ENCODE results near the gene FLCN.
"Not testable (repeated sequence)": the region's sequence is repeated elsewhere in the genome, so short reads cannot be mapped to it uniquely, and the experiment has no call there.

The FLCN gene

GRCh38 chr17:17279316-17279715 lies 42.3 kb upstream of the FLCN start:
- no peak overlapping the region for H3K23ac ChIP-seq (ENCODE audit: low read length in 2 of 2)
- peaks cover 4% of the 10 kb centered on the region for H3K4me1 ChIP-seq (ENCODE audit: control insufficient read depth, insufficient read depth, low read depth, low read length)
- no peak overlapping the region for H3K18ac ChIP-seq (ENCODE audit: low read depth in 1 of 2, low read length in 2 of 2)
- no peak overlapping the region for H3K14ac ChIP-seq (ENCODE audit: low read length in 2 of 2)
- H3K27ac ChIP-seq (ENCODE audit: low read length, poor library complexity, severe bottlenecking), result no peak overlapping the region
- H4K8ac ChIP-seq (ENCODE audit: low read length), result no peak overlapping the region
- peak overlapping the region in 1 of 2 experiments; percentile 88 for H3K4me3 ChIP-seq (ENCODE audit: insufficient read depth in 1 of 2, low read depth in 1 of 2, low read length in 2 of 2)
- WGBS, result 97% methylated on average over 3 of the region's 4 CpGs
- H2BK120ac ChIP-seq (ENCODE audit: low read depth, low read length), result no peak overlapping the region
- peak overlapping the region; percentile 98 for H3K9ac ChIP-seq (ENCODE audit: low read length)
- no peaks in the 10 kb centered on the region for H3K9me3 ChIP-seq (ENCODE audit: control insufficient read depth, low read length)
- H3K79me1 ChIP-seq (replicated peaks; ENCODE audit: low read length, poor library complexity, severe bottlenecking), result peaks cover 9% of the 10 kb centered on the region
- no peak overlapping the region for H3K4ac ChIP-seq (ENCODE audit: low read depth in 1 of 2, low read length in 2 of 2)
- H3K36me3 ChIP-seq (ENCODE audit: control insufficient read depth in 1 of 2, insufficient read depth in 2 of 2, low read depth in 1 of 2, low read length in 2 of 2), result peaks cover 10 to 12% of the 10 kb centered on the region in 2 experiments
- no peak overlapping the region for H2BK12ac ChIP-seq (ENCODE audit: low read length in 2 of 2)
- no peak overlapping the region for H3K4me2 ChIP-seq (ENCODE audit: low read length, poor library complexity, severe bottlenecking)
- DNase-seq, result no peak
- H2BK5ac ChIP-seq (ENCODE audit: low read depth, low read length, poor library complexity, severe bottlenecking), result no peak overlapping the region
- no peak overlapping the region for H2AFZ ChIP-seq (ENCODE audit: low read depth, low read length)
- H4K91ac ChIP-seq (ENCODE audit: low read length), result no peak overlapping the region
- H3K27me3 ChIP-seq (ENCODE audit: control insufficient read depth in 1 of 2, insufficient read depth in 1 of 2, low read length in 2 of 2), result no peaks in the 10 kb centered on the region
- H2BK15ac ChIP-seq (ENCODE audit: low read depth, poor library complexity, severe bottlenecking), result no peak overlapping the region
- no peak overlapping the region for H2AK5ac ChIP-seq (ENCODE audit: low read length, severe bottlenecking)

GRCh38 chr17:17277431-17277830 lies 40.5 kb upstream of the FLCN start:
- H3K14ac ChIP-seq (ENCODE audit: low read length in 2 of 2); H3K27me3 ChIP-seq (ENCODE audit: control insufficient read depth in 1 of 2, insufficient read depth in 1 of 2, low read length in 2 of 2); H3K4me2 ChIP-seq (ENCODE audit: low read length, poor library complexity, severe bottlenecking); H2AK5ac ChIP-seq (ENCODE audit: low read length, severe bottlenecking); H2BK120ac ChIP-seq (ENCODE audit: low read depth, low read length); H3K23ac ChIP-seq (ENCODE audit: low read length in 2 of 2); H2BK15ac ChIP-seq (ENCODE audit: low read depth, poor library complexity, severe bottlenecking); DNase-seq; H2BK12ac ChIP-seq (ENCODE audit: low read length in 2 of 2); H3K27ac ChIP-seq (ENCODE audit: low read length, poor library complexity, severe bottlenecking); H3K9ac ChIP-seq (ENCODE audit: low read length); H2AFZ ChIP-seq (ENCODE audit: low read depth, low read length); H3K4me3 ChIP-seq (ENCODE audit: insufficient read depth in 1 of 2, low read depth in 1 of 2, low read length in 2 of 2); H3K9me3 ChIP-seq (ENCODE audit: control insufficient read depth, low read length); H2BK5ac ChIP-seq (ENCODE audit: low read depth, low read length, poor library complexity, severe bottlenecking); H3K4ac ChIP-seq (ENCODE audit: low read depth in 1 of 2, low read length in 2 of 2); H4K91ac ChIP-seq (ENCODE audit: low read length); H4K8ac ChIP-seq (ENCODE audit: low read length); H3K18ac ChIP-seq (ENCODE audit: low read depth in 1 of 2, low read length in 2 of 2); H3K4me1 ChIP-seq (ENCODE audit: control insufficient read depth, insufficient read depth, low read depth, low read length): not testable (repeated sequence)
- peaks cover 22% of the 10 kb centered on the region for H3K79me1 ChIP-seq (replicated peaks; ENCODE audit: low read length, poor library complexity, severe bottlenecking)
- WGBS, result 95% methylated on average over 5 of the region's 5 CpGs
- peaks cover 20 to 28% of the 10 kb centered on the region in 2 experiments for H3K36me3 ChIP-seq (ENCODE audit: control insufficient read depth in 1 of 2, insufficient read depth in 2 of 2, low read depth in 1 of 2, low read length in 2 of 2)

GRCh38 chr17:17275971-17276370 lies 39.0 kb upstream of the FLCN start:
- Histone ChIP-seq H2AFZ (ENCODE audit: low read depth, low read length) (no peak overlapping the region), H3K9me3 (ENCODE audit: control insufficient read depth, low read length) (no peaks in the 10 kb centered on the region), H3K4ac (ENCODE audit: low read depth in 1 of 2, low read length in 2 of 2) (no peak overlapping the region), H4K91ac (ENCODE audit: low read length) (no peak overlapping the region), H3K14ac (ENCODE audit: low read length in 2 of 2) (no peak overlapping the region), H3K4me3 (ENCODE audit: insufficient read depth in 1 of 2, low read depth in 1 of 2, low read length in 2 of 2) (no peak overlapping the region), H3K27me3 (ENCODE audit: control insufficient read depth in 1 of 2, insufficient read depth in 1 of 2, low read length in 2 of 2) (no peaks in the 10 kb centered on the region), H2BK12ac (ENCODE audit: low read length in 2 of 2) (no peak overlapping the region), H3K18ac (ENCODE audit: low read depth in 1 of 2, low read length in 2 of 2) (no peak overlapping the region), H2BK120ac (ENCODE audit: low read depth, low read length) (no peak overlapping the region), H3K9ac (ENCODE audit: low read length) (no peak overlapping the region), H4K8ac (ENCODE audit: low read length) (no peak overlapping the region), H2BK5ac (ENCODE audit: low read depth, low read length, poor library complexity, severe bottlenecking) (no peak overlapping the region), H2BK15ac (ENCODE audit: low read depth, poor library complexity, severe bottlenecking) (no peak overlapping the region), H3K23ac (ENCODE audit: low read length in 2 of 2) (no peak overlapping the region), H3K4me1 (ENCODE audit: control insufficient read depth, insufficient read depth, low read depth, low read length) (peaks cover 4% of the 10 kb centered on the region), H3K36me3 (ENCODE audit: control insufficient read depth in 1 of 2, insufficient read depth in 2 of 2, low read depth in 1 of 2, low read length in 2 of 2) (peaks cover 26 to 37% of the 10 kb centered on the region in 2 experiments), H3K27ac (ENCODE audit: low read length, poor library complexity, severe bottlenecking) (no peak overlapping the region), H3K79me1 (replicated peaks; ENCODE audit: low read length, poor library complexity, severe bottlenecking) (peaks cover 26% of the 10 kb centered on the region), H2AK5ac (ENCODE audit: low read length, severe bottlenecking) (no peak overlapping the region), H3K4me2 (ENCODE audit: low read length, poor library complexity, severe bottlenecking) (no peak overlapping the region)
- DNase-seq, result no peak
- WGBS, result 96% methylated on average over 6 of the region's 6 CpGs

GRCh38 chr17:17269926-17270773 lies 33.2 kb upstream of the FLCN start:
- 90% methylated on average over 7 of the region's 9 CpGs for WGBS

More at GRCh38 chr17:17269926-17270773, 33.2 kb upstream of the FLCN start:
- Histone ChIP-seq H3K9ac (ENCODE audit: low read length) (no peak overlapping the region), H3K9me3 (ENCODE audit: control insufficient read depth, low read length) (no peaks in the 10 kb centered on the region), H4K8ac (ENCODE audit: low read length) (no peak overlapping the region), H3K4me3 (ENCODE audit: insufficient read depth in 1 of 2, low read depth in 1 of 2, low read length in 2 of 2) (no peak overlapping the region), H3K36me3 (ENCODE audit: control insufficient read depth in 1 of 2, insufficient read depth in 2 of 2, low read depth in 1 of 2, low read length in 2 of 2) (peaks cover 47 to 86% of the 10 kb centered on the region in 2 experiments), H2AK5ac (ENCODE audit: low read length, severe bottlenecking) (no peak overlapping the region), H3K18ac (ENCODE audit: low read depth in 1 of 2, low read length in 2 of 2) (no peak overlapping the region), H3K14ac (ENCODE audit: low read length in 2 of 2) (no peak overlapping the region), H3K4me2 (ENCODE audit: low read length, poor library complexity, severe bottlenecking) (no peak overlapping the region), H3K4me1 (ENCODE audit: control insufficient read depth, insufficient read depth, low read depth, low read length) (no peaks in the 10 kb centered on the region), H2BK12ac (ENCODE audit: low read length in 2 of 2) (no peak overlapping the region), H2BK120ac (ENCODE audit: low read depth, low read length) (no peak overlapping the region), H2AFZ (ENCODE audit: low read depth, low read length) (no peak overlapping the region), H4K91ac (ENCODE audit: low read length) (no peak overlapping the region), H3K23ac (ENCODE audit: low read length in 2 of 2) (no peak overlapping the region), H3K4ac (ENCODE audit: low read depth in 1 of 2, low read length in 2 of 2) (no peak overlapping the region), H2BK15ac (ENCODE audit: low read depth, poor library complexity, severe bottlenecking) (no peak overlapping the region), H3K27me3 (ENCODE audit: control insufficient read depth in 1 of 2, insufficient read depth in 1 of 2, low read length in 2 of 2) (no peaks in the 10 kb centered on the region), H3K79me1 (replicated peaks; ENCODE audit: low read length, poor library complexity, severe bottlenecking) (peaks cover 25% of the 10 kb centered on the region), H3K27ac (ENCODE audit: low read length, poor library complexity, severe bottlenecking) (no peak overlapping the region), H2BK5ac (ENCODE audit: low read depth, low read length, poor library complexity, severe bottlenecking) (no peak overlapping the region)
- peak; percentile 7 for DNase-seq
